Kidney epithelial cell (primary cell): ENCODE data around the gene CTXN1. TPM values are rescaled to one million over a fixed set of nuclear protein-coding genes. Genes with fewer than 3 reads are reported as not detected.

ENCODE experiments used
- DNase-seq: peaks from one replicate; pipeline ENCODE4 v3.0.0-alpha.2; 2010; ENCODE audit warnings: low read depth
- H3K27me3 ChIP-seq: 2 replicates; pipeline ENCODE4 v1.6.0; 2011; ENCODE audit warnings: low read length; ENCODE audit not compliant: control insufficient read depth, insufficient read depth
- H3K36me3 ChIP-seq: 2 replicates; pipeline ENCODE4 v1.5.1; 2011; ENCODE audit warnings: low read length; ENCODE audit not compliant: control insufficient read depth, insufficient read depth
- H3K4me3 ChIP-seq: 2 replicates; pipeline ENCODE4 v1.5.1; 2011; ENCODE audit warnings: low read depth, mild to moderate bottlenecking, control low read depth, low read length
- total RNA-seq: library from RNA; depleted of rRNA; stranded (reverse); fragments of >200 nt; gene quantifications from 2 replicates; pipeline ENCODE4 v1.2.3, GENCODE V29; 2015
- TF ChIP-seq, protein P1 (sequence below): IDR thresholded peaks from 2 replicates; pipeline ENCODE4 v1.5.1; 2011; ENCODE audit warnings: mild to moderate bottlenecking, moderate library complexity, low read length, control low read depth, inconsistent platforms; ENCODE audit not compliant: insufficient read depth, poor library complexity, severe bottlenecking

The CTXN1 gene
- total RNA-seq, 1 donor from 2014 or later: 16.1 TPM

DNA sequence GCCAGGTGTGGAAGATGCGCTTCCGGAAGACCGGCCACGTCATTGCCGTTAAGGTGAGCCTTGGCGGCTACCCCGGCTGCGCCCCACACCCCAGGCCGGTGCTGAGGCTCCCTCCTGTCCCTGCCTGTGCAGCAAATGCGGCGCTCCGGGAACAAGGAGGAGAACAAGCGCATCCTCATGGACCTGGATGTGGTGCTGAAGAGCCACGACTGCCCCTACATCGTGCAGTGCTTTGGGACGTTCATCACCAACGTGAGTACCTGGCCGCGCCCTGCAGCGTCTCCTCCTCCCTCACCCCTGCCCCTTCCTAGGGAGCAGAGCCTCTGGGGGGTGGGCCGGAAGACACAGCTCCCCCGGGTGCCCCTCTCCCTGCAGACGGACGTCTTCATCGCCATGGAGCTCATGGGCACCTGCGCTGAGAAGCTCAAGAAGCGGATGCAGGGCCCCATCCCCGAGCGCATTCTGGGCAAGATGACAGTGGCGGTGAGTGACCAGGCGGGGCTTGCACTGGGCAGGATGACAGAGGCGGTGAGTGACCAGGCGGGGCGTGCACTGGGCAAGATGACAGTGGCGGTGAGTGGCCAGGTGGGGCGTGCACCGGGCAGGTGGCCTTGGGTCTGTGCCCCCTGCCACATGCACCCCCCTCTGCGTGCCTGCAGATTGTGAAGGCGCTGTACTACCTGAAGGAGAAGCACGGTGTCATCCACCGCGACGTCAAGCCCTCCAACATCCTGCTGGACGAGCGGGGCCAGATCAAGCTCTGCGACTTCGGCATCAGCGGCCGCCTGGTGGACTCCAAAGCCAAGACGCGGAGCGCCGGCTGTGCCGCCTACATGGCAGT is 15.4 kb downstream of the CTXN1 start:
- Histone ChIP-seq H3K36me3 (no peaks in the 10 kb centered on the region), H3K27me3 (peaks cover 6% of the 10 kb centered on the region), H3K4me3 (no peak overlapping the region)
- TF ChIP-seq, protein P1, sequence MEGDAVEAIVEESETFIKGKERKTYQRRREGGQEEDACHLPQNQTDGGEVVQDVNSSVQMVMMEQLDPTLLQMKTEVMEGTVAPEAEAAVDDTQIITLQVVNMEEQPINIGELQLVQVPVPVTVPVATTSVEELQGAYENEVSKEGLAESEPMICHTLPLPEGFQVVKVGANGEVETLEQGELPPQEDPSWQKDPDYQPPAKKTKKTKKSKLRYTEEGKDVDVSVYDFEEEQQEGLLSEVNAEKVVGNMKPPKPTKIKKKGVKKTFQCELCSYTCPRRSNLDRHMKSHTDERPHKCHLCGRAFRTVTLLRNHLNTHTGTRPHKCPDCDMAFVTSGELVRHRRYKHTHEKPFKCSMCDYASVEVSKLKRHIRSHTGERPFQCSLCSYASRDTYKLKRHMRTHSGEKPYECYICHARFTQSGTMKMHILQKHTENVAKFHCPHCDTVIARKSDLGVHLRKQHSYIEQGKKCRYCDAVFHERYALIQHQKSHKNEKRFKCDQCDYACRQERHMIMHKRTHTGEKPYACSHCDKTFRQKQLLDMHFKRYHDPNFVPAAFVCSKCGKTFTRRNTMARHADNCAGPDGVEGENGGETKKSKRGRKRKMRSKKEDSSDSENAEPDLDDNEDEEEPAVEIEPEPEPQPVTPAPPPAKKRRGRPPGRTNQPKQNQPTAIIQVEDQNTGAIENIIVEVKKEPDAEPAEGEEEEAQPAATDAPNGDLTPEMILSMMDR: no peak
- DNase-seq: no peak

DNA sequence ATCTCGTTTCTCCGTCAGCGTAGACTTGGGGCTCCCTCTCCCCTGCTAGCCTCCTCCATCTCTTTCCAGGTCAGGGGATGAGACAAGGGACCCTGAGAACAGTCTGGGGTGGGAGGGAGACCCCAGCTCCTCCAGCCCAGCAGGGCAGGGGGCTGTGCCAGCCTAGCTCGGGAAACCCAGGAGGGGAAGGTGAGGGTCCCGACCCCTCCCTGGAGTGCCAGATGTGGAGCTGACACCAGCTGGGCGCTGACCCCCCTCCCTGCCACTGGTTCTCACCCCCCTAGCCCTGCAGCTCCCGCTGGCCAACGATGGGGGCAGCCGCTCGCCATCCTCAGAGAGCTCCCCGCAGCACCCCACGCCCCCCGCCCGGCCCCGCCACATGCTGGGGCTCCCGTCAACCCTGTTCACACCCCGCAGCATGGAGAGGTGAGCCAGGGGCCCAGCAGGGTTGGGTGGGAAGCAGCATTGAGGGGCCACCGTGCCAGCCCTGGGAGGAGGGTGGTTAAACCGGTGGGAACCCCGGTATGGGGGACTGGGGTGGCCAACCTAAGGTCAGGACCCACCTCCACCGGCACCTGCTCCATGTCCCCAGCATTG is 16.4 kb downstream of the CTXN1 start:
- Histone ChIP-seq H3K27me3 (peaks cover 2% of the 10 kb centered on the region), H3K36me3 (no peaks in the 10 kb centered on the region), H3K4me3 (no peak overlapping the region)
- TF ChIP-seq, protein P1: no peak
- DNase-seq: no peak

GRCh38 chr19:7908742-7909461 is 17.0 kb downstream of the CTXN1 start:
- TF ChIP-seq, protein P1: no peak

DNA sequence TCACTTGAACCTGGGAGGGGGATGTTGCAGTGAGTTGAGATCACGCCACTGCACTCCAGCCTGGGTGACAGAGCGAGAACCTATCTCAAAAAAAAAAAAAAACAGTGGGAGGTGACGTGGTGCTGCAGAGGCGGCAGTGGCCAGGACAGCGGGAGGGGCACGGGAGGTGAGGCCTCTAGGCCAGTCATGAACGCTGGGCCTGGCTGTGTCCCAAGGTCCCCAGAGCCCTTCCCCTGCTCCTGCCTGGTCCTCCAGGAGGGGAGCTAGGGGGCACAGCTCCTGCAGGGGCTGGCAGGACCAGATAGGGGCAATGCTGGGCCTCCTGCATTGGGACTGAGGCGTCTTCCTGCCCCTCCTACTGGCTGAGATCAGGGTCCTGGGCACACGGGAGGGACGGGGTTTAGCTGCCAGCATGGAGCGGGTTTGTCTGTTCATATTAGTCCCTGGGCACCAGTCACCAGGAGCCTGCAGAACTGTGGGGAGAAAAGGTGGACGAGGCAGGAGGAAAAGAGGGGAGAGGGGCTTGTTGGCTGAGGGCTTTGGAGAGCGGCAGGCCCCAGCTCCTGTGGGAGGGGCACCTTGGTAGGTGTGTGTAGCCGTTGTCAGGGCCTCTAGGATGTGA is 17.7 kb downstream of the CTXN1 start:
- TF ChIP-seq, protein P1: no peak
- Histone ChIP-seq H3K4me3 (no peak overlapping the region), H3K36me3 (no peaks in the 10 kb centered on the region), H3K27me3 (no peaks in the 10 kb centered on the region)
- no peak for DNase-seq

More at GRCh38 chr19:7908742-7909461, 17.0 kb downstream of the CTXN1 start:
- H3K4me3 ChIP-seq: no peak overlapping the region
- H3K27me3 ChIP-seq: no peaks in the 10 kb centered on the region
- no peaks in the 10 kb centered on the region for H3K36me3 ChIP-seq
- DNase-seq: no peak

DNA sequence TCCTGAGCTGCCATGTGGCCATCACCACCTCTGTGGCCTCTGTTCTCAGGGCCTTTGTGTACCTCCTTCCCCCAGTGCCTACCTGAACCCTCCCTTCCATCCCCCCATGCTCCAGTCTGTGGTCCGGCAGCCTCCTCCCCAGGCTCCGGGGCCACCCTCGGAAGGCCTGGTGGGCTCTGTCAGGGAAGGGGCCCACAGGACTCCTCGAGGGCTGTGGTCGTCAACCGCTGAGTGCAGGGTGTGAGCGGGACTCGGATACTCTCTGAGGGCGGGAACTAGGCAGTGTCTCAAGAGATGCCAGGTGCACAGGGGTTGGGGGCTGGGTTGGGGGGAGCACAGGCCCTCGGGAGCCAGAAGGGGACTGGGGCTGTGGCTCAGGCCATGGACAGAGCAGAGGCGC is 18.4 kb downstream of the CTXN1 start:
- DNase-seq: no peak
- H3K4me3 ChIP-seq: no peak overlapping the region
- H3K36me3 ChIP-seq: no peaks in the 10 kb centered on the region
- TF ChIP-seq, protein P1: no peak
- no peaks in the 10 kb centered on the region for H3K27me3 ChIP-seq
